NCI-H1694 treated with DMSO at 0.1 percent for 48 hours (cell line): Measurements from ENCODE around the gene PLG.
"Not testable (repeated sequence)": the region's sequence is repeated elsewhere in the genome, so short reads cannot be mapped to it uniquely, and the experiment has no call there.

Source experiments
- DNase-seq: peaks from one replicate; lab custom pipeline; 2025; lab: John Stamatoyannopoulos, UW

Gene PLG

DNA sequence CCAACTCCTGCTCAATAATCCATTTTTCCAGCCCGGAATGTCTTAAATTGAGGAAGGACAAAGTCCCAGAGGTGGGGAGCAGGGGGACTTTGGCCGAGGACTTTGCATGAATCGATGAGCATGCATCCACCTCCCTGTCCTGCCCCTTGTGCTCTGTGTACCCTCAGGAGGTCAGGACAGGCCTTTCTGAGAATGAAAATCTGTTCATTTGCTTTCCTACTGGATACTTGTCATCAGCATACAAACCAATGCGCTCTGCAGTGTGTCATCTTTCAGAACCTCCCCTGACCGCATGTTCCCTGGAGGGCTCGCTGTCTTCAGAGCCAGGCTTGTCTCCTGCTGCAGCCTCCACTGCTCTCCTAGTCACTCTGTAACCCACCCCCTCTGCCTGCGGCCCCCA is 2.6 kb downstream of the PLG start:
- DNase-seq, result not testable (repeated sequence)

DNA sequence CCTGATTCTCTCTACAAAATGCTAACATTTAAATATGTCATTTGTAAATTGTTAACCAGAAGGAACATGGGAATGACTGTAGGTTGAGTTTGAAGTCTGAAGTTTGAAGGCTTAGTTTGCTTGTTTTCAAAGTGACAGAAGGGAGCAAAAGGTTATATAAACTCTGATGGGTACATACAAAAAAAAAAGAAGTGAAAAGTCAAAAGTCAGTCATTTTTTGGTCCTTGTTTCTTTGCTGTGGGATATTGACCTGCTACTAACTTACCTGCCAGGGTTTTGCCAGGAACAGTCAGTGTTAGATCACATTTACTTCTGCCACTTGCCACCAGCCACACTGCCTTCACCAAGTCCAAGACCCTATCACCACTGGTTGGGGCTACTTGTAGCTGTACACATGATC is 6.9 kb downstream of the PLG start:
- DNase-seq, result not testable (repeated sequence)

DNA sequence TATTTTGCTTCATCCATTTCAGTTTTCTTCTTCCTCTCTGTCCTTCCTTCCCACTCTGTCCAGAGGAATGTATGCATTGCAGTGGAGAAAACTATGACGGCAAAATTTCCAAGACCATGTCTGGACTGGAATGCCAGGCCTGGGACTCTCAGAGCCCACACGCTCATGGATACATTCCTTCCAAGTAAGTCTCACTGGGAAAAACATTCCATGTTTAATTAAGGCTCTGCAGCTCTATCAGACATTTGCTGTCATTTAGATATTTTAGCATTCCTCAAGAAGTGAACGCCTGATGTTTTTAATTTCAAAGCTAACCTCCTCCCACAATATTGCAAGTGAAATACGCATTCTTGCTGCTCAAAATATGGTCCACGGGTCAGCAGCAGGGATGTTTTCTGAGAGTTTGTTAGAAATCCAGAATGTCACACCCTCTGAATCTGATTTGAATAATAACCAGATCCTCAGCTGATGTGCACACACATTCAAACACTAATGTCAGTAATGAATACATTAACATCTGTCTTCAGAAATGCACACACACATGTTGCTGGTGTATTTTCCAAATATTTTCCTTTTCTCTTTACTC is 12.8 kb downstream of the PLG start:
- no peak for DNase-seq

DNA sequence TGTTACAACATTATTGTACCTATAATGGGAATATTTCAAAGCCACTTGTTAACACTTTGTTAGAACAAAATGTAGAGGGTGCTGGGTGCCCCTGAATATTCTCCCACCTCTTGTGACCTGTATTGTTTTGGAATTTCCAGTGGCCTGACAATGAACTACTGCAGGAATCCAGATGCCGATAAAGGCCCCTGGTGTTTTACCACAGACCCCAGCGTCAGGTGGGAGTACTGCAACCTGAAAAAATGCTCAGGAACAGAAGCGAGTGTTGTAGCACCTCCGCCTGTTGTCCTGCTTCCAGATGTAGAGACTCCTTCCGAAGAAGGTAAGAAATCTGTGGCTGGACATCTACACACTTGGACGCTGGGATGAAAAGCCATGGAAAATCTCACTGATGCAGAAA is 28.9 kb downstream of the PLG start:
- no peak for DNase-seq

- DNase-seq, result no peak
Observed at GRCh38 chr6:160733050-160733646, 31.1 kb downstream of the PLG start.

- DNase-seq, result no peak
Observed at GRCh38 chr6:160734627-160735026, 32.6 kb downstream of the PLG start.

- DNase-seq, result no peak
Observed at GRCh38 chr6:160735523-160735922, 33.5 kb downstream of the PLG start.

GRCh38 chr6:160737934-160738333 is 35.9 kb downstream of the PLG start:
- DNase-seq, result no peak

- no peak for DNase-seq
Observed at GRCh38 chr6:160739955-160740354, 37.9 kb downstream of the PLG start.

DNA sequence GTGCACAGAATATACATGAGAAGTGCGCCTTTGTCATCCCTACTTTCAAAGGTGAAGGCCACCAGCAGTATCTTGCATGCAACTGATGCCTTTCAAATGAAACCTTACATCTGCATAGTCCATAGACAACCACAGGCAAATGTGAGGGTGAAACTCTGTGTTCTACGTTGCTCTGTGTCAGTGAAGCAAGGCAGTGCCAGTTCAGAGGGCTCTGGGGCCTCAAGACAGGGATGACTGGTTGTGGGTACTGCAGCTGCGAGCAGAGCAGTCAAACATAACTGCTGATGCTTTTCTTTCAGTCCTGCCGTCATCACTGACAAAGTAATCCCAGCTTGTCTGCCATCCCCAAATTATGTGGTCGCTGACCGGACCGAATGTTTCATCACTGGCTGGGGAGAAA is 39.0 kb downstream of the PLG start:
- not testable (repeated sequence) for DNase-seq

DNA sequence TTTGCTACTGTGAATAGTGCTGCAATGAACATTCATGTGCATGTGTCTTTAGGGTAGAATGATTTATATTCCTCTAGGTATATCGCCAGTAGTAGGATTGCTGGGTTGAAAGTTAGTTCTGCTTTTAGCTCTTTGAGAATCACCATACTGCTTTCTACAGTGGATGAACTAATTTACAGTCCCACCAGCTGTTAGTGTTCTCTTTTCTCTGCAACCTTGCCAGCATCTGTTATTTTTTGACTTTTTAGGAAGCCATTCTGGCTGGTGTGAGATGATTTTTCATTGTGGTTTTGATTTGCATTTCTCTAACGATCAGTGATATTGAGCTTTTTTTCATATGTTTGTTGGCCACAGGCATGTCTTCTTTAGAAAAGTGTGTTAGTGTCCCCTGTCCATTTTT is 40.0 kb downstream of the PLG start:
- no peak for DNase-seq

DNA sequence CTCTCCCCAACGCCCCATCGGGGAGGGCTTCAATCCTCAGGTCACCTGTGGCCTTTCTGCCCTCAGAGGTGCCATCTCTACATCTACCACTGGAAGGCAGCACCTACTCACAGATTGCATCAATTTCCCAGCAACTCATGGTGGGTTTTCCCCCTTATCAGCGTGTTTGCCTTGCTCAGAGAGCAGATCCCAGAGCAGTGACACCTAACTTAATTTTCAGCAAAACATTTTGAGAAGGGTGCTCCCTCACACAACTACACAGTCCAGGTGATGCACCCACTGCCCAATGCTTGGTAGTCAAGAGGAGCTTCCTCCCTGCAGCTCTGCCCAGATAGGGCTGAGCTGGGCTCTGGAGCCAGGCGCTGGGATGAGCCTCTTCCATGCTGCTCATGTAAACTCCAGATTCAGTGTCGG is 48.2 kb downstream of the PLG start:
- DNase-seq, result no peak

GRCh38 chr6:160753211-160753610 is 51.2 kb downstream of the PLG start:
- DNase-seq, result not testable (repeated sequence)

GRCh38 chr6:160755165-160755564 is 53.1 kb downstream of the PLG start:
- no peak for DNase-seq

DNA sequence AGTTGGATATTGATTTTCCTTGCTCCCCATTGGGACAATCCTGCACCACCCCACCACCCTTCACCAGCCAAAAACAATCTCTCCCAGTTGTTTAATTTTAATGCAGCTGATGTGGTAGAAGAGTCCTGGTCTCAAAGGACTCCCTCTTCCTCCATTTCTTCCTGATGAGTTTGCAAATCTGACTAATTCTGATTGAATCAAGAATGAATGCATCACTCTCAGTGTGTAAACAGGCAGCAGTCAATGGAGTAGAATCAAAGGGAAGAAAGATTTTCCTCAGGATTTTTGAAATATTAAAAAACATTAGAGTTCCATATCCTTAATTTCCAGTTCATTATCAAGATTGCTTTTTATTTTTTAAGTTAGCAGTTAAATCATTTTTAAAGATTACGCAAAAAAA is 54.0 kb downstream of the PLG start:
- DNase-seq, result no peak

- DNase-seq, result no peak
Observed at GRCh38 chr6:160756871-160757270, 54.8 kb downstream of the PLG start.

GRCh38 chr6:160764847-160765246 is 62.8 kb downstream of the PLG start:
- no peak for DNase-seq

GRCh38 chr6:160765412-160765811 is 63.4 kb downstream of the PLG start:
- no peak for DNase-seq

GRCh38 chr6:160766657-160766988 is 64.6 kb downstream of the PLG start:
- no peak for DNase-seq

GRCh38 chr6:160766989-160767646 is 65.1 kb downstream of the PLG start:
- no peak for DNase-seq

DNA sequence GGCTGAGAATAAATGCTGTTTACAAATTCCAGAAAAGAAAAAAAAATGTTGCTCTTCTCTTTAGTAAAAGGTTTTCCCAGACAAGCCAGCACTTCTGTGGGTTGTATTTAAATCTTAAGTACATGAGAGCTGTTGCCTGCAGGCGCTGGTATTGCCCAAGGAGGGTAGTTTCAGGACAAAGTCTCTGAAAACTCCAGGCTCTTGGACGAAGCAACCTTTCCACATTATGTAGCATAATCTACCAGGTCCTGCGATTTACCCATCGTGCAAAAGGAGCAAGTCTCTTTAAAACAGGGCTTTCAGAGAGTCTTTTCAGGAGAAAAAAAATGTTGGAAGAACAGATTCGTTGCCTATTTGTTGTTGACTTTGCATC is 65.6 kb downstream of the PLG start:
- DNase-seq, result no peak

DNA sequence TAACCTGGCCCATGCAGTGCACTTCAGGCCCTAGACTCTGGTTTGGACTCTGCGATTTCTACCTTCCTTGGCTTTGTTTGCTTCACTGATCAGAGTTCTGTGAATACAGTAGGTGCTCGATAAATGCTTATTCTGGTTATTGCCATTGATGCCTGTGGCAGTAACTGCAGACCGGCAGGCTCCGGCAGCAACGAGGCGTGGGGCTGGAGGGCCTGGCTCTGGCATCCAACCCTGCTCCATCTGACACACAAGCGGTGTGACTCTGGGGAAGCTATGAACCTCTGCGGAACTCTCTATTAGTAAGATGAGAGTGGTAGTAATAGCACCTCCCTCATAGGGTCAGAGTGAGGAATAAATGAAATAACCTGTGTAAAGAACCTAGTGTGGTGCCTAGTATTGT is 66.1 kb downstream of the PLG start:
- DNase-seq, result no peak

DNA sequence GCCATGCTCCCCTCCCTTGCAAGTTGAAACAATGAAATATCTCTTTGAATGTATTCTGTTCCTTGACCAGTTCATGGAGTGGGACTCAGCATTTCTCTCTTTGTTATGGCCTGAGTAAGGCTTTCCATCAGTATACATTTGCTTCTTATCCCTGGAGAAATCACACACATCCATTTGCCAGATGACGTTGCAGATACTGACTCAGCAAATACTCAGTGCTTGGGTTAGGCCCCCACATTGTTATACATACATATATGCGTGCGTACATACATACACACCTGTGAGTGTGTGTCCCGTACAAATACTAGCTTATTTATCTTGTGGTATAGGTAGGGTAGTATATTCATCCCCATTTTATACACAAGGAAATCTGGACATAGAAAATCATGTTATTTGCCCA is 72.4 kb downstream of the PLG start:
- no peak for DNase-seq
